NB4 (cell line): ENCODE data around the gene PPCDC.

ENCODE experiments used
- CTCF ChIP-seq: IDR thresholded peaks from one replicate; pipeline ENCODE4 v1.5.1; 2012; ENCODE audit warnings: low read depth, low read length
- POLR2A ChIP-seq: IDR thresholded peaks from 2 replicates; pipeline ENCODE4 v1.6.1; 2011; ENCODE audit warnings: mild to moderate bottlenecking; ENCODE audit not compliant: insufficient read length; ENCODE audit errors: extremely low read depth

GRCh38 chr15:75058127-75058905, 34.9 kb downstream of the PPCDC start:
- TF ChIP-seq POLR2A (no peak), CTCF (no peak)
